Trophoblast cell (in vitro differentiated cells and primary cell): ENCODE data around the gene H2BK1. TPM values are rescaled to one million over a fixed set of nuclear protein-coding genes. Genes with fewer than 3 reads are reported as not detected.

Experiments used
- DNase-seq, 2 donors: peaks; one replicate each; pipeline ENCODE4 v3.0.0-alpha.2; 2016
- H2AFZ ChIP-seq: 2 replicates; pipeline ENCODE4 v1.6.1; 2013; ENCODE audit warnings: low read length, moderate library complexity, mild to moderate bottlenecking; ENCODE audit not compliant: insufficient read depth, poor library complexity
- H2AK5ac ChIP-seq: 2 replicates; pipeline ENCODE4 v1.6.1; 2013; ENCODE audit warnings: mild to moderate bottlenecking, low read length
- H2BK120ac ChIP-seq: 2 replicates; pipeline ENCODE4 v1.6.1; 2013; ENCODE audit warnings: low read length, mild to moderate bottlenecking, moderate library complexity; ENCODE audit not compliant: insufficient read depth, poor library complexity
- H2BK12ac ChIP-seq: 2 replicates; pipeline ENCODE4 v1.6.1; 2013; ENCODE audit warnings: mild to moderate bottlenecking, low read length, moderate library complexity
- H2BK5ac ChIP-seq: 2 replicates; pipeline ENCODE4 v1.6.1; 2013; ENCODE audit warnings: low read length, low read depth, moderate library complexity, mild to moderate bottlenecking; ENCODE audit not compliant: poor library complexity
- H3K14ac ChIP-seq: 2 replicates; pipeline ENCODE4 v1.6.1; 2013; ENCODE audit warnings: mild to moderate bottlenecking, low read length
- H3K18ac ChIP-seq: 2 replicates; pipeline ENCODE4 v1.6.1; 2013; ENCODE audit warnings: mild to moderate bottlenecking, low read length
- H3K23ac ChIP-seq: 2 replicates; pipeline ENCODE4 v1.6.1; 2013; ENCODE audit warnings: low read length
- H3K27ac ChIP-seq: 2 replicates; pipeline ENCODE4 v1.5.1; 2013; ENCODE audit warnings: low read depth, mild to moderate bottlenecking, inconsistent platforms, low read length, moderate library complexity
- H3K27me3 ChIP-seq: 2 replicates; pipeline ENCODE4 v1.6.1; 2013; ENCODE audit warnings: inconsistent platforms, mild to moderate bottlenecking, low read length, moderate library complexity; ENCODE audit not compliant: insufficient read depth
- H3K36me3 ChIP-seq, 2 experiments: 1 replicate in 1 of 2; 2 replicates in 1 of 2; pipeline ENCODE4 v1.6.1; 2013; ENCODE audit warnings: low read length in 2 of 2, mild to moderate bottlenecking in 2 of 2, moderate library complexity in 1 of 2; ENCODE audit not compliant: insufficient read depth in 2 of 2, control insufficient read depth in 1 of 2
- H3K4ac ChIP-seq: 2 replicates; pipeline ENCODE4 v1.6.1; 2013; ENCODE audit warnings: low read depth, mild to moderate bottlenecking, low read length, moderate library complexity
- H3K4me1 ChIP-seq, 2 experiments: 1 replicate in 1 of 2; 2 replicates in 1 of 2; pipeline ENCODE4 v1.6.1; 2013; ENCODE audit warnings: low read length in 2 of 2, mild to moderate bottlenecking in 2 of 2, moderate library complexity in 1 of 2; ENCODE audit not compliant: insufficient read depth in 2 of 2, control insufficient read depth in 1 of 2
- H3K4me2 ChIP-seq: 2 replicates; pipeline ENCODE4 v1.6.1; 2013; ENCODE audit warnings: inconsistent platforms, mild to moderate bottlenecking, low read length, moderate library complexity
- H3K4me3 ChIP-seq: 2 replicates; pipeline ENCODE4 v1.5.1; 2013; ENCODE audit warnings: mild to moderate bottlenecking, low read depth, low read length, inconsistent platforms
- H3K79me1 ChIP-seq: one replicate; pipeline ENCODE4 v1.6.1; 2013; ENCODE audit warnings: low read length
- H3K79me2 ChIP-seq: 2 replicates; pipeline ENCODE4 v1.6.1; 2013; ENCODE audit warnings: low read length, mild to moderate bottlenecking; ENCODE audit not compliant: control insufficient read depth, insufficient read depth, poor library complexity
- H3K9ac ChIP-seq: 2 replicates; pipeline ENCODE4 v1.6.1; 2013; ENCODE audit warnings: mild to moderate bottlenecking, low read length
- H3K9me3 ChIP-seq: 2 replicates; pipeline ENCODE4 v1.6.1; 2013; ENCODE audit warnings: low read depth, mild to moderate bottlenecking, control low read depth, inconsistent platforms, low read length; ENCODE audit not compliant: insufficient read depth
- H4K12ac ChIP-seq: 2 replicates; pipeline ENCODE4 v1.6.1; 2013; ENCODE audit warnings: low read depth, mild to moderate bottlenecking, low read length, moderate library complexity
- H4K8ac ChIP-seq: 2 replicates; pipeline ENCODE4 v1.6.1; 2013; ENCODE audit warnings: low read depth, mild to moderate bottlenecking, low read length, moderate library complexity
- H4K91ac ChIP-seq: one replicate; pipeline ENCODE4 v1.6.1; 2013; ENCODE audit warnings: low read depth, mild to moderate bottlenecking, low read length, moderate library complexity
- WGBS: extraction: QIAGEN DNeasy Blood & Tissue Kit; methylation state at CpG from one replicate; pipeline ENCODE4 v1.1.7; 2013; ENCODE audit warnings: missing lambda C conversion rate; ENCODE audit not compliant: insufficient read length, insufficient coverage; ENCODE audit errors: extremely low coverage; 5-methylcytosine and 5-hydroxymethylcytosine counted together
- polyA plus RNA-seq: library from polyadenylated mRNA; stranded (reverse); fragments of 200-250 nt; gene quantifications from 2 replicates; pipeline ENCODE4 v1.2.3, GENCODE V29; 2013

The H2BK1 gene
- not detected in 2 replicates for polyA plus RNA-seq

GRCh38 chr7:151210087-151210854 is at the start of gene H2BK1:
H2BK1 (minus strand) TSS chr7:151210488; CDS start chr7:151210318, 170 bp downstream.
- Histone ChIP-seq H3K9me3 (no peaks in the 10 kb centered on the region), H2BK120ac (no peak within 1 kb of the TSS), H2BK12ac (no peak within 1 kb of the TSS), H3K79me1 (no peaks in the 10 kb centered on the region), H2AFZ (no peak within 1 kb of the TSS), H3K27ac (no peak within 1 kb of the TSS), H3K79me2 (no peaks in the 10 kb centered on the region), H4K12ac (no peak within 1 kb of the TSS), H3K36me3 (peaks cover 13 to 22% of the 10 kb centered on the region in 2 experiments), H4K91ac (no peak within 1 kb of the TSS), H3K18ac (no peak within 1 kb of the TSS), H2BK5ac (no peak within 1 kb of the TSS), H3K4me3 (no peak within 1 kb of the TSS), H2AK5ac (no peak within 1 kb of the TSS), H3K14ac (no peak within 1 kb of the TSS), H4K8ac (no peak within 1 kb of the TSS), H3K9ac (no peak within 1 kb of the TSS), H3K27me3 (no peaks in the 10 kb centered on the region), H3K23ac (no peak within 1 kb of the TSS), H3K4me2 (no peak within 1 kb of the TSS), H3K4me1 (peaks cover 6 to 7% of the 10 kb centered on the region in 2 experiments), H3K4ac (no peak within 1 kb of the TSS)
- no CpG with 5 or more reads among the region's 17 CpGs for WGBS
- DNase-seq, result no peak

- no peak for DNase-seq
- no peaks in the 10 kb centered on the region for H3K79me2 ChIP-seq
- no peak overlapping the region for H2BK12ac ChIP-seq
- no peaks in the 10 kb centered on the region for H3K9me3 ChIP-seq
- no peaks in the 10 kb centered on the region for H3K36me3 ChIP-seq
- H3K4me3 ChIP-seq, result no peak overlapping the region
- no peak overlapping the region for H3K14ac ChIP-seq
- H3K27me3 ChIP-seq, result no peaks in the 10 kb centered on the region
- H3K4me1 ChIP-seq, result peaks cover 0 to 3% of the 10 kb centered on the region in 2 experiments
- H3K4ac ChIP-seq, result no peak overlapping the region
- H2BK120ac ChIP-seq, result no peak overlapping the region
- WGBS, result no CpG with 5 or more reads among the region's 7 CpGs
- H2AK5ac ChIP-seq, result no peak overlapping the region
- H2AFZ ChIP-seq, result no peak overlapping the region
- peaks cover 2% of the 10 kb centered on the region for H3K79me1 ChIP-seq
- H3K9ac ChIP-seq, result no peak overlapping the region
- H3K18ac ChIP-seq, result no peak overlapping the region
- H3K23ac ChIP-seq, result no peak overlapping the region
- H4K91ac ChIP-seq, result no peak overlapping the region
- H4K8ac ChIP-seq, result no peak overlapping the region
- H3K27ac ChIP-seq, result no peak overlapping the region
- no peak overlapping the region for H3K4me2 ChIP-seq
- H2BK5ac ChIP-seq, result no peak overlapping the region
- no peak overlapping the region for H4K12ac ChIP-seq
Measured at GRCh38 chr7:151257990-151258389, 47.7 kb upstream of the H2BK1 start.

- Histone ChIP-seq H3K23ac (no peak overlapping the region), H3K79me2 (peaks cover 2% of the 10 kb centered on the region), H4K8ac (no peak overlapping the region), H3K4me1 (peaks cover 3 to 12% of the 10 kb centered on the region in 2 experiments), H3K36me3 (no peaks in the 10 kb centered on the region), H3K4me3 (no peak overlapping the region), H3K27ac (no peak overlapping the region), H3K14ac (no peak overlapping the region), H3K9me3 (no peaks in the 10 kb centered on the region), H2BK120ac (no peak overlapping the region), H2AK5ac (no peak overlapping the region), H2BK5ac (no peak overlapping the region), H3K79me1 (peaks cover 12% of the 10 kb centered on the region), H3K18ac (no peak overlapping the region), H3K27me3 (no peaks in the 10 kb centered on the region), H4K12ac (no peak overlapping the region), H2AFZ (no peak overlapping the region), H3K9ac (no peak overlapping the region), H4K91ac (no peak overlapping the region), H3K4me2 (no peak overlapping the region), H2BK12ac (no peak overlapping the region), H3K4ac (no peak overlapping the region)
- no peak for DNase-seq
- WGBS, result no CpG with 5 or more reads among the region's 16 CpGs
Measured at GRCh38 chr7:151256410-151257045, 46.2 kb upstream of the H2BK1 start.

GRCh38 chr7:151255390-151255789 is 45.1 kb upstream of the H2BK1 start:
- H3K79me1 ChIP-seq, result peaks cover 18% of the 10 kb centered on the region
- no peak overlapping the region for H3K9ac ChIP-seq
- H3K36me3 ChIP-seq, result no peaks in the 10 kb centered on the region
- H3K4me3 ChIP-seq, result no peak overlapping the region
- H3K79me2 ChIP-seq, result peaks cover 4% of the 10 kb centered on the region
- H3K4ac ChIP-seq, result no peak overlapping the region
- peaks cover 9 to 23% of the 10 kb centered on the region in 2 experiments for H3K4me1 ChIP-seq
- no peak overlapping the region for H3K27ac ChIP-seq
- no peak overlapping the region for H3K18ac ChIP-seq
- no peak overlapping the region for H4K12ac ChIP-seq
- H2AK5ac ChIP-seq, result no peak overlapping the region
- DNase-seq, result no peak
- H3K4me2 ChIP-seq, result no peak overlapping the region
- no peak overlapping the region for H2BK5ac ChIP-seq
- H4K8ac ChIP-seq, result no peak overlapping the region
- no peak overlapping the region for H2BK120ac ChIP-seq
- no peak overlapping the region for H4K91ac ChIP-seq
- no peak overlapping the region for H3K14ac ChIP-seq
- WGBS, result no CpG with 5 or more reads among the region's 7 CpGs
- no peak overlapping the region for H2BK12ac ChIP-seq
- H3K9me3 ChIP-seq, result no peaks in the 10 kb centered on the region
- H3K27me3 ChIP-seq, result no peaks in the 10 kb centered on the region
- H2AFZ ChIP-seq, result no peak overlapping the region
- H3K23ac ChIP-seq, result no peak overlapping the region
